OCI-M2 (cell line): ENCODE data around the gene PDE6B.
"Not testable (repeated sequence)": the region's sequence is repeated elsewhere in the genome, so short reads cannot be mapped to it uniquely, and the experiment has no call there.

ENCODE experiments used
- DNase-seq: peaks from one replicate; lab custom pipeline; 2025; ENCODE audit not compliant: unreplicated experiment; lab: John Stamatoyannopoulos, UW

Gene PDE6B

GRCh38 chr4:635851-636627, 10.7 kb downstream of the PDE6B start:
- no peak for DNase-seq

- no peak for DNase-seq
Measured at GRCh38 chr4:636628-637159, 11.3 kb downstream of the PDE6B start.

GRCh38 chr4:637536-638280, 12.3 kb downstream of the PDE6B start:
- DNase-seq = no peak

GRCh38 chr4:642366-642765, 17.0 kb downstream of the PDE6B start:
- DNase-seq = not testable (repeated sequence)

GRCh38 chr4:646460-646859, 21.1 kb downstream of the PDE6B start:
- no peak for DNase-seq

GRCh38 chr4:647481-647880, 22.1 kb downstream of the PDE6B start:
- no peak for DNase-seq

- no peak for DNase-seq
Measured at GRCh38 chr4:648579-649292, 23.4 kb downstream of the PDE6B start.

GRCh38 chr4:649293-649625, 23.9 kb downstream of the PDE6B start:
- no peak for DNase-seq

GRCh38 chr4:649751-650310, 24.5 kb downstream of the PDE6B start:
- DNase-seq = no peak

- no peak for DNase-seq
Measured at GRCh38 chr4:650461-650860, 25.1 kb downstream of the PDE6B start.

- no peak for DNase-seq
Measured at GRCh38 chr4:650951-651883, 25.8 kb downstream of the PDE6B start.

GRCh38 chr4:651884-652642, 26.7 kb downstream of the PDE6B start:
- DNase-seq = no peak

GRCh38 chr4:653080-653821, 27.9 kb downstream of the PDE6B start:
- no peak for DNase-seq

- DNase-seq = no peak
Measured at GRCh38 chr4:653831-654502, 28.6 kb downstream of the PDE6B start.

GRCh38 chr4:654503-654845, 29.1 kb downstream of the PDE6B start:
- DNase-seq = no peak

GRCh38 chr4:654871-655463, 29.6 kb downstream of the PDE6B start:
- no peak for DNase-seq

- DNase-seq = no peak
Measured at GRCh38 chr4:655464-656151, 30.2 kb downstream of the PDE6B start.
